Measurements from ENCODE around the gene ZNF497.
"Not testable (repeated sequence)": the region's sequence is repeated elsewhere in the genome, so short reads cannot be mapped to it uniquely, and the experiment has no call there.

The ZNF497 gene

GRCh38 chr19:58348080-58348479 is 14.5 kb downstream of the ZNF497 start:
- not testable (repeated sequence) for DNase-seq (ENCODE audit: low read depth)

GRCh38 chr19:58346961-58347929 is 15.3 kb downstream of the ZNF497 start:
- peak; percentile 36 for DNase-seq (ENCODE audit: low read depth)

DNA sequence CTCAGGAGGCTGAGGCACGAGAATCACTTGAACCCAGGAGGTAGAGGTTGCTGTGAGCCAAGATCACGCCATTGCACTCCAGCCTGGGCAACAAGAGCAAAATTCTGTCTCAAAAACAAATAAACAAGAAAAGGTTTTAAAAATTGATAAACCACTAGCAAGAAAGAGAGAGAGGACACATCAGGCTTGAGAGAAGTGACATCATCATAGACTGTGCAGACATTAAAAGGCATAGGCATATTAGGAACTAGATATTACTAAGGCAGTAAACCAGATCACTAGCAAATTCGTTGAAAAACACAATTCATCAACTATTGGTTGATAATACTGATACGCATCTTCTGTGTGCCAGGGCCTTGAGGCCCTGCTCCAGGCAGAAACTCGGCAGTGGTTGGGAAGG is 17.0 kb downstream of the ZNF497 start:
- DNase-seq (ENCODE audit: low read depth) = no peak

GRCh38 chr19:58338825-58339558 is 23.6 kb downstream of the ZNF497 start:
- DNase-seq (ENCODE audit: low read depth) = no peak

DNA sequence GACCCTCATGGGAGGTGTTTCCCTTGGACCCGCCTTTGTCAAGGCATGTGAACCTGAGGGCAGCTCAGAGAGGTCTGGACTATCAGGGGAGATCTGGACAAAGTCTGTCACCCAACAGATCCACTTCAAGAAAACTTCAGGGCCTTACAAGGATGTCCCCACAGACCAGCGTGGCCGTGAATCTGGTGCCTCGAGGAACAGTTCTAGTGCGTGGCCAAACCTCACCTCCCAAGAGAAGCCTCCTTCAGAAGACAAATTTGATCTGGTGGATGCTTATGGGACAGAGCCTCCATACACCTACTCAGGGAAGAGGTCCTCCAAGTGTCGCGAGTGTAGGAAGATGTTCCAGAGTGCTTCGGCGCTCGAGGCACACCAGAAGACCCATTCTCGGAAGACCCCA is 24.2 kb downstream of the ZNF497 start:
- no peak for DNase-seq (ENCODE audit: low read depth)

DNA sequence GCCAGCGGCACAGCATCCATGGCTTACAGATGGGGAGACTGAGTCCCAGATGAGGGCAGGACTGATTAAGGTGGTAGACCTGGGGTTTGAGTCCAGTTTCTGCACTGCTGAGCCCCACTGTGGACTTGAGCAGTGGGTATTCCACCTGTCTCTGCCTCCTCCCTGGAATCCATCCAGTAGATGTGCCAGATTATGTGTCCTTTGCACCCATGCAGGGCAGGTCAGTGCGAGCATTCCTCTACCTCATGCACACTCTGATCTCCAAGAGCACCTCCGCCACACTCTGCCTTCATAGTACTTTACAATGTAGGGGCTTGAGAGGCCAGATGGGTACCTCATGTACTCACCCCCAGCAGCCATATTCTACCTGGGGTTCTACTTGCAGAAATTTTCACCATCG is 25.7 kb downstream of the ZNF497 start:
- DNase-seq (ENCODE audit: low read depth) = no peak

DNA sequence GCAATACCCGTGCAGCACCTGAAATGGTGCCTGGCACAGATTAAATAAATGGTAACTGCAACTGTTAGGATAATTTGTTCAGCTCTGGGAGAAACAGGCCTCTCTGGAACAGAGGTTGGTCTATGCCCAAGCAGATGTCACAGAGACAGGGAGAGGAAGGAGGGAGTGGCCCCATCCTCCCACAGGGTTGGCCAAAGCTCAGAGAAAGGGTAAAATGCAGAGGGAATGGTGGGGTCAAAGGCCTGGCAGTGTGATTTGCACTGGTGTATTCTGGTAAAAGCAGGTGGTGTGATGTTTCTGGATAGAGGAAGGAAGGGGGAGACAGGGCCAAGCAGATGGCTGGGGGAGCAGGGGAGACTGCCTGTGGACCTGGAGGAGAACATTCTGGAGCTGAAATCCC is 26.3 kb downstream of the ZNF497 start:
- no peak for DNase-seq (ENCODE audit: low read depth)

GRCh38 chr19:58335630-58336029 is 26.9 kb downstream of the ZNF497 start:
- DNase-seq (ENCODE audit: low read depth) = no peak

GRCh38 chr19:58334691-58335249 is 27.8 kb downstream of the ZNF497 start:
- no peak for DNase-seq (ENCODE audit: low read depth)

GRCh38 chr19:58332697-58333096 is 29.9 kb downstream of the ZNF497 start:
- DNase-seq (ENCODE audit: low read depth) = no peak

DNA sequence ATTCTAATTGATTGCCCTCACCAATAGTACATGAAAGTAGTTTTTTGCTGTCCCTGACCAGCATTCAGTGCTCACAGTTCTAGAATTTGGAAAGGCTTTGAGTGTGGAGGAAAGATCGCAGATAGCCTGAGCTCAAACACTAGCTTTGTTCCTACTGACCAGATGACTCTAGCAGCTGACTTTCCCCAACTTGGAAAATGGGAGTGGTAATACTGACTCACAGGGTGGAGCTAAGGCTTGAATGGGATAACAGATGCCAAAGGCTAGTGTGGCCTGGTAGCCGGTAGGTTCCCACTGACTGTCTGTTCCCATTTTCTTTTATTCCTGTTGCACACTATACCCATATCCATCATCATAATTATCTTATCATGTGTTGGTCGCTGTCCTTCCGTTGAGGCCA is 32.1 kb downstream of the ZNF497 start:
- DNase-seq (ENCODE audit: low read depth) = peak; percentile 64

- no peak for DNase-seq (ENCODE audit: low read depth)
Observed at GRCh38 chr19:58328999-58329398, 33.6 kb downstream of the ZNF497 start.

GRCh38 chr19:58326914-58327726 is 35.4 kb downstream of the ZNF497 start, which contains the start of gene ZSCAN22:
Gene ZSCAN22 (plus strand): TSS chr19:58326994. CDS start chr19:58334803, 7,809 bp downstream.
- DNase-seq (ENCODE audit: low read depth) = peak; percentile 95

- no peak for DNase-seq (ENCODE audit: low read depth)
Observed at GRCh38 chr19:58326501-58326913, 36.0 kb downstream of the ZNF497 start.

- DNase-seq (ENCODE audit: low read depth) = peak; percentile 16
Observed at GRCh38 chr19:58325311-58326022, 37.1 kb downstream of the ZNF497 start.

- DNase-seq (ENCODE audit: low read depth) = no peak
Observed at GRCh38 chr19:58319241-58319640, 43.3 kb downstream of the ZNF497 start.

DNA sequence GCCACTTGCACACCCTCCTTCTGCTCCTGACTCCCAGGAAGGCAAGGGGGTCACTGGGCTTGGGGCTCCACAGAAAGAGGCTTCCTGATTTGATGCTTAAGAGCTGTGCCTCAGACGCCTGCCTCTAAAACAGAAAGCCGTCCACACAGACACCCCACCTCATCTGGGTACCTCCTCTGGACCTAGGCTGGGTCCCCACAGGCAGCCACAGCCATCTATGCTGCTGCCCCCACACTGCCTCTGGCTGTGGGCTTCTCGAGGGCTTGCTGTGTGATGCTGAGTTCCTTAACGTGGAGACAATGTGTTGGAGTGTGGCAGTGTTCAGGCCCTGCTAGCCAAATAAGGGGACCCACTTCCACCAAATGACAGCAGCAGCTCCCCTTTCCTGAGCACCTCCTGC is 44.3 kb downstream of the ZNF497 start:
- no peak for DNase-seq (ENCODE audit: low read depth)

DNA sequence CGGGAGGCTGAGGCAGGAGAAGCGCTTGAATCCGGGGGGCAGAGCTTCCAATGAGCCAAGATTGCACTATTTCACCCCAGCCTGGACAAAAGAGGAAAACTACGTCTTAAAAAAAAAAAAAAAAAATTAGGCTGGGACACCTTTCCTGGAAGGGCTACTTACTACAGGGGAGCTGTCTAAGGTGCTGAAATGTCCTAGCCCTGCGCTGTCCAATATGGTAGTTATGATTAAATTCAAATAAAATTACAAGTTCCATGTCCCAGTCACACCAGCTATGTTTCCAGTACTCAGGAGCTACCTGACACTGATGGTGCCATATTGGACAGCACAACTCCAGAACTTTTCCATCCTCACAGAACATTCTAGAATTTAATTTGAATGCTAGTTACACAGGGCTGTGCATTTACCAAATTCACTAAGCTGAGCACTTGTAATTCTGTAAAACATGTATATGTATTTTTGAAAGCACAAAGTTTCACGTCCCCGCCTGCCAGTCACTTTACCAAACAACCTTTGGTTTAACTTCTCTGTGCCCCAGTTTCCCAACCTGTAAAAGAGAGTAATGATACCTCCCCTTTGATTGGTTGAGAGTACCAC is 45.0 kb downstream of the ZNF497 start:
- peak; percentile 52 for DNase-seq (ENCODE audit: low read depth)

DNA sequence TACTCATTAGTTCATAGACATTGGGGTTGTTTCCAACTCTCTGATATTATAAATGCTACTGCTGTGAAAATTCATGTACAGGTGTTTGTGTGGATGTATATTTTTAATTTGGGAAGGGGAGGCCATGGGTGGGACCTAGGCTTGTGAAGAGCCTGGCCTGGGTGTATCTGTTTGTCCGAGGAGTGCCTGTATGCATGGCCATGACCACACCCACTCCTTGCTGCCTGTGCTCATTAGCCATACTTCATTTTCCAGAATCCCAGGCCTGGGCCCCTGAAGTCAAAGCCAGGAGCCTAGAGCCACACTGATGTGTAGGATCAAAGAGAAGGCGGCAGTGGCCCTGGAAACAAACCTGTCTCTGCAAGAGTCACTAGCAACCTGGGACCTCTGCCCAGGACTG is 47.0 kb downstream of the ZNF497 start:
- DNase-seq (ENCODE audit: low read depth) = no peak

DNA sequence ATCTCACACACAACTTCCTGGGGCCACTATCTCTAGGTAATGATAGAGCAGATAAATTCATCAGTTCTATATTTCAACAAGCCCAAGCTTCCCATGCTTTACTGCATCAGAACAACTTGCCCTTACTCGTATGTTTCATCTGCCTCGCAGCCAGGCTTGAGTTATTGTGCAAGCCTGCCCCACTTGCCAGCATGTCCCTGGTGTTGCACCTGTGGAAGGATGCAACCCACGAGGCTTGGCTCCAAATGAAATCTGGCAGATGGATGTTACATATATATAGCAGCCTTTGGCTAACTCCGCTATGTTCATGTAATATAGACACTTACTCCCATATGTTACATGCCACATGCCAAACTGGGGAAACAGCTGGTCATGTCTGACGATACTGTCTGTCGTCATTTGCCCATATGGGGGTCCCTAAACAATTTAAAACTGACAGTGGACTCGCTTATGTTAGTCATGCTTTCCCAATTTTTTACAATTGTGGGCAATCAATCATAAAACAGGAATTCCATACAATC is 51.1 kb downstream of the ZNF497 start:
- DNase-seq (ENCODE audit: low read depth) = no peak

All from amniotic epithelial cell (primary cell).